ENCODE data around the gene ZNF382.
A peak's percentile ranks its signal among the peaks of the same experiment; 100 is the strongest.
"Not testable (repeated sequence)": the region's sequence is repeated elsewhere in the genome, so short reads cannot be mapped to it uniquely, and the experiment has no call there.

ZNF382 gene

GRCh38 chr19:36605101-36605876 is at the start of gene ZNF382:
TSS of gene ZNF382 (plus strand) at chr19:36605313. CDS start at chr19:36609915, 4,602 bp downstream.
- DNase-seq: no peak

- no peak for DNase-seq
These were observed 40.7 kb upstream of the ZNF382 start for GRCh38 chr19:36564391-36564790.

GRCh38 chr19:36572593-36573019 is 32.5 kb upstream of the ZNF382 start:
- DNase-seq: no peak

- DNase-seq: peak; percentile 82
These were observed 31.9 kb upstream of the ZNF382 start, which contains the start of gene ZNF529 for GRCh38 chr19:36573020-36573894. TSS of gene ZNF529 (minus strand) at chr19:36573292. CDS start at chr19:36572346, 946 bp downstream.

GRCh38 chr19:36573895-36574720 is 31.0 kb upstream of the ZNF382 start:
- no peak for DNase-seq

- no peak for DNase-seq
These were observed 30.4 kb upstream of the ZNF382 start for GRCh38 chr19:36574741-36575140.

GRCh38 chr19:36577271-36577996 is 27.7 kb upstream of the ZNF382 start:
- DNase-seq: no peak

- no peak for DNase-seq
These were observed 25.9 kb upstream of the ZNF382 start for GRCh38 chr19:36579255-36579654.

- DNase-seq: not testable (repeated sequence)
These were observed 2.4 kb upstream of the ZNF382 start for GRCh38 chr19:36602681-36603080.

- DNase-seq: no peak
These were observed 435 bp upstream of the ZNF382 start for GRCh38 chr19:36604656-36605100.

- no peak for DNase-seq
These were observed 865 bp downstream of the ZNF382 start for GRCh38 chr19:36605877-36606478.

- no peak for DNase-seq
These were observed 21.9 kb downstream of the ZNF382 start for GRCh38 chr19:36627057-36627456.

- no peak for DNase-seq
These were observed 30.2 kb downstream of the ZNF382 start for GRCh38 chr19:36635342-36635741.

GRCh38 chr19:36638862-36639510 is 33.9 kb downstream of the ZNF382 start:
- DNase-seq: no peak

GRCh38 chr19:36646746-36647145 is 41.6 kb downstream of the ZNF382 start:
- DNase-seq: no peak

GRCh38 chr19:36652958-36653357 is 47.8 kb downstream of the ZNF382 start:
- no peak for DNase-seq

- DNase-seq: no peak
These were observed 60.7 kb downstream of the ZNF382 start for GRCh38 chr19:36665832-36666231.

GRCh38 chr19:36668646-36669045 is 63.5 kb downstream of the ZNF382 start:
- DNase-seq: no peak

GRCh38 chr19:36672368-36672767 is 67.3 kb downstream of the ZNF382 start:
- no peak for DNase-seq

- no peak for DNase-seq
These were observed 69.1 kb downstream of the ZNF382 start for GRCh38 chr19:36674201-36674600.

GRCh38 chr19:36679455-36679854 is 74.3 kb downstream of the ZNF382 start:
- DNase-seq: no peak
